GM18505 (cell line): ENCODE results near the gene TXN2.
"Not testable (repeated sequence)": the region's sequence is repeated elsewhere in the genome, so short reads cannot be mapped to it uniquely, and the experiment has no call there.

Experiments
- ATAC-seq: cut with Tn5 transposase; IDR thresholded peaks from one replicate; pipeline ENCODE4 v1.9.1; 2021; ENCODE audit not compliant: unreplicated experiment
- POLR2A ChIP-seq: IDR thresholded peaks from 4 replicates; pipeline ENCODE4 v1.6.1; 2011; ENCODE audit warnings: borderline replicate concordance; ENCODE audit not compliant: insufficient read depth, insufficient read length; ENCODE audit errors: extremely low read depth

The TXN2 gene, protein sequence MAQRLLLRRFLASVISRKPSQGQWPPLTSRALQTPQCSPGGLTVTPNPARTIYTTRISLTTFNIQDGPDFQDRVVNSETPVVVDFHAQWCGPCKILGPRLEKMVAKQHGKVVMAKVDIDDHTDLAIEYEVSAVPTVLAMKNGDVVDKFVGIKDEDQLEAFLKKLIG

DNA sequence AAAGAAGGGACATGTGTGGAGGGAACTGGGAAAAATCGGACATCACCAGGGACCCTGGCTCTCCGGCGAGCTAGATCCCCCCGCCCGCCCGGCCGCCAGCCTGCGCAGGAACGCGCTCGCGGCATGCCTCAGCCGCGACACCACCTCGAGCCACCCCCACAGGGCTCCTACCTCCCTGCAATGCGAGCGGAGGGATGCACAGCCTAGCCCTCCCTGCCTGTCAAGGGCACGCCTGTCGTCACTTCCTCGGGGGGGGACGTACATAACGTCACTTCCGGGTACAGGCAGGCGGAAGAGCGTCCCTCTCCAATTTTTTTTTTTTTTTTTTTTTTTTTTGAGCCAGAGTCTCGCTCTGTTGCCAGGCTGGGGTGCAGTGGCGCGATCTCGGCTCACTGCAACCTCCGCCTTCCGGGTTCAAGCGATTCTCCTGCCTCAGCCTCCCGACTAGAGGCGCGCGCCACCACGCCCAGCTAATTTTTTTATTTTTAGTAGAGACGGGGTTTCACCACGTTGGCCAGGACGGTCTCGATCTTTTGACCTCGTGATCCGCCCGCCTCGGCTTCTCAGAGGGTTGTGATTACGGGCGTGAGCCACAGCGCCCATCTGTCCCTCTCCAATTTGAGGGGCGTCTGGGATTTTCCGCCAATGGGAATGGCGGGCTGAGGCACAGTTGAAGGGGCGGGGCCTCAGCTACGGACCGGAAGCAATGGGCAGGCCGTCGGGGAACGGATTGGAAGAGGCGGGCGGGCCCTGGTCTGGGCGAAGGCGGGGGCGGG lies at the start of gene TXN2:
TXN2 (minus strand) TSS at position 248 of the 776 bp plus-strand sequence. CDS start 803 bp downstream, outside the sequence.
- TF ChIP-seq POLR2A = peak; percentile 96
- peak; percentile 75 for ATAC-seq

GRCh38 chr22:36528795-36529751 lies 47.6 kb upstream of the TXN2 start, which contains the start of gene EIF3D:
Gene EIF3D (minus strand): TSS chr22:36529166. CDS start chr22:36526121, 3,045 bp downstream.
- peak; percentile 97 for TF ChIP-seq POLR2A
- ATAC-seq = peak; percentile 92

- no peak for ATAC-seq
- no peak for TF ChIP-seq POLR2A
These were observed 46.9 kb upstream of the TXN2 start for GRCh38 chr22:36528341-36528740.

- no peak for TF ChIP-seq POLR2A
- no peak for ATAC-seq
These were observed 41.2 kb upstream of the TXN2 start for GRCh38 chr22:36522662-36523061.

GRCh38 chr22:36520423-36520822 lies 39.0 kb upstream of the TXN2 start:
- ATAC-seq = no peak
- TF ChIP-seq POLR2A = no peak

- ATAC-seq = not testable (repeated sequence)
These were observed 38.5 kb upstream of the TXN2 start for GRCh38 chr22:36519906-36520305.

GRCh38 chr22:36514766-36515165 lies 33.3 kb upstream of the TXN2 start:
- TF ChIP-seq POLR2A = no peak
- ATAC-seq = no peak

DNA sequence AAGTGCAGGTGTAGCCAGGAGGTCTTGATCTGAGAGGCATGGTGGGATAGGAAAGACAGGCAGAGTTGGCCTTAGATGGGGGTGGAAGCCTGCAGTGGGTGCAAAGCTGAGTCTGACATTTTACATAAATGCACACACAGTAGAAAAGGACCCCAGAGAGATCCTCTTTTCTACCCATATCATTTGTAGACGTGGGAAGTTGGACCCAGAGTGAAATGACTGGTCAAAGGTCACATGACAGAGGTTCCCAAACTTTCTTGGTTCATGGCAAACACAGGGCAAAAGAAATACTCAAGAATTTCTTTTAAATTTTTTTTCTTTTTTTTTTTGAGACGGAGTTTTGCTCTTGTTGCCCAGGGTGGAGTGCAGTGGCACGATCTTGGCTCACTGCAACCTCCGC lies 31.6 kb upstream of the TXN2 start:
- ATAC-seq = no peak
- no peak for TF ChIP-seq POLR2A

DNA sequence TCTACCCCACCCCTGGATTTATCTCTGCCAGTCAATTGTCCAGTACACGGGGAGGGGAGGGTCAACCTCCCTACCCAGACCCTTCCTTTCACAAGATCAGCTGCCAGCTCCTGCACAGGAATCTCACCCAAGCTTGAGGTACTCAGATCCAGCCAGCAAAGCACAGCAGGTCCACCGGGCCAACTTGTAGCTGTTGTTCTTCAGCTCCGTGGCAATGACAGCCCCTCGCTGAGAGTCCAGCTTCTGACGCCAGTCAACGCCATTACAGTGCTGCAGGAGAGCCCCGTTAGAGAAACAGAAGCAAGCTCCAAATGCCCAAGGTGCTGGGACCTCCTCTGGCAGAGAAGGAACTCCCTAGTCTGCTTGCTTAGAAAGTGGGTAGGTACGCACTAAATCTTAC lies 30.9 kb upstream of the TXN2 start:
- TF ChIP-seq POLR2A = no peak
- no peak for ATAC-seq

DNA sequence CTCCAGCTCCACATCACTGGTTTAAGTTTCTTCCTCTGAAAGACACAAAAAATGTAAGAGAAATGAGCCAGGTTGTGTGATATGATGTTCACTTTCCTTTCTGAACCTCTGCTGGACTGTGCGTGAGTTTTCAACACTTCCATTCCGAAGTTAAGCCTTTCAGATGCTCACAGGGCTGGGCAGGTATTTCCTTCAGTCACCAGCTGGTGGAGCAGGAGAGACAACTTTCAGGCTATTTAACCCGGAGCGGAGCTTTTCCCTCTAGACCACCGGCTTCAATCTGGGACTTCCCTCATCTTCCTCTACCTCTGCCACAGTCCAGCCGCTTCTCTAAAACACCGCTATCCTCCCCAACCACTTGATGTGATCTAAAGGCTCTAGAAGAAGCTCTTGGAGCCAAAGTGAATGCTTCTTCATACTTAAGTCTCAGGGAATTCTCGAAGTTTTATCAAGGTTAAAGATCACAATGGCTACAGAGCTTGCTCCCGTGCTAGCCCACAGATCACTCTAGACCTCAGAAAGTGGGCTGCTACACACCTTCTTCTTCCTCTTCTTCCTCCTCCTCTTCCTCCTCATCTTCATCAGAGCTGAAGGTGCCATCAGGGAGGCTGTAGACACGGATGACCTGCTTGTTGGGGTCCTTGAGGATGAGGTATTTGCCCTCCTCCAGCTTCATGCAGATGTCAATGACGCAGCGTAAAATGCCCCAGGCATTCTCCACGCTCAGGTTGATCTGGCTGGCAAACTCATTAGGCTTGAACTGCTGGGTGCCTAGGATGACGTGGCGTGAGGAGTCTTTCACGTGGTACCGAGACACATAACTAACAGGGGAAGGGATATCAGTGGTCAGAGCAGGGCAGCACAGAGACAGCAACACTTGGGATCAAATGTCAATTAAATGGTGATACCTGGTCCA lies 29.8 kb upstream of the TXN2 start:
- no peak for ATAC-seq
- TF ChIP-seq POLR2A = no peak

GRCh38 chr22:36510384-36510783 lies 28.9 kb upstream of the TXN2 start:
- no peak for TF ChIP-seq POLR2A
- ATAC-seq = no peak

DNA sequence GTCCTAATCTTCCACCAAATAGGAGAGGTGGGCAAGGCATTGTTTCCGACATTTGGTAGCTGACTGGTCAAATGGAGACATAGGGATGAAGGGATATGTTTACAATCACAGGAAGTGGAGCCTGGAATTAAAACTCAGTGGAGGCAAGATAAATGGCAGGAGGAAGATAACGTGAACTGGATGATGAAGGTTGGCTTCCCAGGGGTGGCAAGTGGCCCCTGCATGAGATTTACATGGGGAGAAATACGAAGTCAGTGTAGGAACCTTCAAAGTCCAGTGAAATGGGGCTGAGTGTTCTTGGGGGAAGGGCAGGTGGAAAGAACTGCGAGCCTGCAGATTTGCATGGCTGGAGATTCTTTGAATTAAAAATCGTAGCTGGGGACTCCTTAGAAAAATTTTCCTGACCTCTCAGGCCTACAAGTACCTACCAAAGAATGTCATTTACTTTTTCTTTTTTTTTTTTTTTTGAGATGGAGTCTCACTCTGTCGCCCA lies 26.1 kb upstream of the TXN2 start:
- no peak for TF ChIP-seq POLR2A
- ATAC-seq = no peak
